Measurements from ENCODE around the gene CCDC188. TPM values are rescaled to one million over a fixed set of nuclear protein-coding genes. Genes with fewer than 3 reads are reported as not detected.

CCDC188 gene
- total RNA-seq, 2 donors from 2014 or later: not detected

- no peaks in the 10 kb centered on the region for H3K27me3 ChIP-seq (replicated peaks; ENCODE audit: insufficient read depth)
- no peak overlapping the region for H3K27ac ChIP-seq
- no peak overlapping the region for H3K4me3 ChIP-seq
- H3K9me3 ChIP-seq: no peaks in the 10 kb centered on the region
- no peak for DNase-seq (ENCODE audit: low spot score)
- no peak for ATAC-seq (ENCODE audit: insufficient number of reproducible peaks, low FRiP score, low read depth)
- TF ChIP-seq CTCF (IDR thresholded peaks at IDR 0.05): no peak
- no peaks in the 10 kb centered on the region for H3K36me3 ChIP-seq
- H3K4me1 ChIP-seq (ENCODE audit: control insufficient read depth in 1 of 2, low read depth in 2 of 2): no peaks in the 10 kb centered on the region
Observed at GRCh38 chr22:20155330-20156041, 4.6 kb upstream of the CCDC188 start.

- H3K36me3 ChIP-seq: no peaks in the 10 kb centered on the region
- DNase-seq (ENCODE audit: low spot score) (no peak), ATAC-seq (ENCODE audit: insufficient number of reproducible peaks, low FRiP score, low read depth) (no peak)
- no peaks in the 10 kb centered on the region for H3K27me3 ChIP-seq (replicated peaks; ENCODE audit: insufficient read depth)
- no peaks in the 10 kb centered on the region for H3K4me1 ChIP-seq (ENCODE audit: control insufficient read depth in 1 of 2, low read depth in 2 of 2)
- H3K27ac ChIP-seq: no peak overlapping the region
- no peak for TF ChIP-seq CTCF (IDR thresholded peaks at IDR 0.05)
- no peaks in the 10 kb centered on the region for H3K9me3 ChIP-seq
- H3K4me3 ChIP-seq: no peak overlapping the region
Observed at GRCh38 chr22:20154602-20155187, 3.8 kb upstream of the CCDC188 start.

GRCh38 chr22:20153945-20154344, 3.1 kb upstream of the CCDC188 start:
- Histone ChIP-seq H3K4me1 (ENCODE audit: control insufficient read depth in 1 of 2, low read depth in 2 of 2) (no peaks in the 10 kb centered on the region), H3K36me3 (no peaks in the 10 kb centered on the region), H3K27me3 (replicated peaks; ENCODE audit: insufficient read depth) (no peaks in the 10 kb centered on the region), H3K4me3 (no peak overlapping the region), H3K9me3 (no peaks in the 10 kb centered on the region), H3K27ac (no peak overlapping the region)
- DNase-seq (ENCODE audit: low spot score) (no peak), ATAC-seq (ENCODE audit: insufficient number of reproducible peaks, low FRiP score, low read depth) (no peak)
- no peak for TF ChIP-seq CTCF (IDR thresholded peaks at IDR 0.05)

GRCh38 chr22:20152464-20152890, 1.6 kb upstream of the CCDC188 start:
- Histone ChIP-seq H3K27ac (no peak overlapping the region), H3K4me3 (no peak overlapping the region), H3K27me3 (replicated peaks; ENCODE audit: insufficient read depth) (no peaks in the 10 kb centered on the region), H3K36me3 (no peaks in the 10 kb centered on the region), H3K4me1 (ENCODE audit: control insufficient read depth in 1 of 2, low read depth in 2 of 2) (no peaks in the 10 kb centered on the region), H3K9me3 (no peaks in the 10 kb centered on the region)
- TF ChIP-seq CTCF (IDR thresholded peaks at IDR 0.05): no peak
- ATAC-seq (ENCODE audit: insufficient number of reproducible peaks, low FRiP score, low read depth) (no peak), DNase-seq (ENCODE audit: low spot score) (no peak)

GRCh38 chr22:20151276-20151588, 377 bp upstream of the CCDC188 start:
- no peaks in the 10 kb centered on the region for H3K4me1 ChIP-seq (ENCODE audit: control insufficient read depth in 1 of 2, low read depth in 2 of 2)
- TF ChIP-seq CTCF (IDR thresholded peaks at IDR 0.05): no peak
- H3K9me3 ChIP-seq: no peaks in the 10 kb centered on the region
- H3K27me3 ChIP-seq (replicated peaks; ENCODE audit: insufficient read depth): no peaks in the 10 kb centered on the region
- no peaks in the 10 kb centered on the region for H3K36me3 ChIP-seq
- H3K27ac ChIP-seq: no peak overlapping the region
- no peak overlapping the region for H3K4me3 ChIP-seq
- DNase-seq (ENCODE audit: low spot score) (no peak), ATAC-seq (ENCODE audit: insufficient number of reproducible peaks, low FRiP score, low read depth) (no peak)

All from thoracic aorta (tissue), 2 donors.